HG02763 (cell line): ENCODE results near the gene PTCD2.

Experiments
- ATAC-seq: cut with Tn5 transposase; IDR thresholded peaks from one replicate; pipeline ENCODE4 v1.9.1; 2021; ENCODE audit warnings: mild to moderate bottlenecking, moderate library complexity; ENCODE audit not compliant: unreplicated experiment

PTCD2 gene

DNA sequence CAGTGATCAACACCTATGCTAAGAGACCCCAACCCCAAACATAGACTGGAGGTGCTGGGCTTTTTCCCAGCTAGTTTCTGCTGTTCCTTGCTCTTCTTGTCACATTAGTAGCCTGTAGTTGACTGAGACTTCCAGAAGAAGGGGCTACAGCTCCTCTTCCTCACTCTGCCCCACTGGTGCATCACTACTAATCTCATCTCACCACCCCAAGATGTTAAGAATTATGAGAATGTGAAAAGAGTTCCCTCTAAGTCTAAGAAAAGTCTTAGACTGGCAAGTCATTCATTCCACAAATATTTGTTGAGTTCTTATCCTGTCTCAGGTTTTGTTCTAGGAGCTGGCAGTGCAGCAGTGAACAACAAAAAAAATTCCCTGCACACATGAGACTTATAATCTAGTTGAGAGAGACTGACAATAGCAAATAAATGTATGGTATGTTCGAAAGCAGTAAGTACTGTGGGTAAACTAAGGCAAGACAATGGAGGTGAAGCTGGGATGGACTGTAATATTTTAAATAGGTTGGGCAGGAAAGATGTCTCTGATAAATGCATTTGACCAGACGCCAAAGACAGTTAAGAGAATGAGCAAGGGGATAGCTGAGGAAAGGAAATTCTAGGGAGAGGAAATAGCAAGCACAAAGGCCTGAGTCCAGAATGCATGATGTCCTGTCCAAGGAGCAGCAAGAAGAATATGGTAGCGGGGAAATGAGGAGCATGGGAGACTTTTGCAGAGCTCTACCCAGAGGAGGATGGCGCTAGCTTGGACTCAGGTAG lies 92.3 kb downstream of the PTCD2 start:
- no peak for ATAC-seq

GRCh38 chr5:72415616-72416325 lies 95.6 kb downstream of the PTCD2 start:
- ATAC-seq = no peak

GRCh38 chr5:72417333-72418062 lies 97.3 kb downstream of the PTCD2 start:
- no peak for ATAC-seq
